Lower leg skin (tissue), 3 donors: Measurements from ENCODE around the gene MEIOSIN.

Experiments
- CTCF ChIP-seq, 3 donors: fragments of 450-650 bp; IDR thresholded peaks; one replicate each; pipeline ENCODE4 v1.5.1; 2016; ENCODE audit warnings: antibody characterized with exemption in 3 of 3, mild to moderate bottlenecking in 3 of 3, moderate library complexity in 2 of 3
- POLR2A ChIP-seq, 2 donors: fragments of 450-650 bp; IDR thresholded peaks; one replicate each; pipeline ENCODE4 v1.6.1; 2016 to 2017; ENCODE audit warnings: antibody characterized with exemption in 2 of 2, mild to moderate bottlenecking in 1 of 2, moderate library complexity in 1 of 2

GRCh38 chr19:45786533-45786894 lies 53.3 kb downstream of the MEIOSIN start:
- TF ChIP-seq CTCF (IDR thresholded peaks at IDR 0.05): no peak
- TF ChIP-seq POLR2A (IDR thresholded peaks at IDR 0.05): no peak
